NCI-H128 (cell line): Measurements from ENCODE around the gene ART1.

Source experiments
- DNase-seq: peaks from one replicate; lab custom pipeline; 2025; ENCODE audit not compliant: unreplicated experiment; lab: John Stamatoyannopoulos, UW

ART1 gene

DNA sequence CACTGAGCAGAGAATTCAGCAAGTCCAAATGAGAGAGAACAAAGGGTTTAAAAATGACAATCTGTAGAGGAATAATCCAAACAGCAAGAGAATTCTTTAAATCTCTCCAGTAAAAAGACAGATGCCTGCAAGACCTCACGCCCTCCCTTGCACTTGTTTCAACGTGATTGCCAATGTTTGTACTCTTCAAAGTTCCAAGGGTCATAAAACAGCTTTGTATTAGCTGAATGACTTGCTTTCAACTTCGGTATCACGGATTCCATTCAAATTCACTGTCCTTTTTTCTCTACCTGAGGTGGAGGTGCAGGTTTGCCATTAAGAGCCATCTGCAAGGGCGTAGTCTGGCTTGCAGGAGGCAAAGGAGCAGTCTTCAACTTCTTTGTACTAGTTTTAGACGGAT is 67.3 kb downstream of the ART1 start:
- DNase-seq = no peak
